HEK293T (cell line): ENCODE measurements around the gene RNF112.

Experiments
- ARNT ChIP-seq: fragments of 450-650 bp; IDR thresholded peaks from 2 replicates; pipeline ENCODE4 v1.6.1; 2017; ENCODE audit warnings: mild to moderate bottlenecking
- BHLHE40 ChIP-seq: fragments of 450-650 bp; IDR thresholded peaks from 2 replicates; pipeline ENCODE4 v1.6.1; 2016; ENCODE audit warnings: mild to moderate bottlenecking, moderate library complexity, borderline replicate concordance
- ELF4 ChIP-seq: fragments of 450-650 bp; IDR thresholded peaks from 2 replicates; pipeline ENCODE4 v1.6.1; 2017; ENCODE audit warnings: antibody characterized with exemption
- FOXA1 ChIP-seq: fragments of 450-650 bp; IDR thresholded peaks from 2 replicates; pipeline ENCODE4 v1.6.1; 2016; ENCODE audit warnings: mild to moderate bottlenecking
- HDGF ChIP-seq: fragments of 450-650 bp; IDR thresholded peaks from 2 replicates; pipeline ENCODE4 v1.6.1; 2017; ENCODE audit warnings: antibody characterized with exemption, borderline replicate concordance
- NFRKB ChIP-seq: fragments of 450-650 bp; IDR thresholded peaks from 2 replicates; pipeline ENCODE4 v1.6.1; 2016; ENCODE audit warnings: mild to moderate bottlenecking, moderate library complexity
- SP1 ChIP-seq: fragments of 450-650 bp; IDR thresholded peaks from 2 replicates; pipeline ENCODE4 v1.6.1; 2017

- TF ChIP-seq HDGF = no peak
- TF ChIP-seq ARNT = no peak
- no peak for TF ChIP-seq NFRKB
- no peak for TF ChIP-seq FOXA1
- no peak for TF ChIP-seq BHLHE40
- no peak for TF ChIP-seq ELF4
- no peak for TF ChIP-seq SP1
These were observed 1.5 kb downstream of the RNF112 start for GRCh38 chr17:19412510-19412909.
